Measurements from ENCODE around the gene GSTO2.
A peak's percentile ranks its signal among the peaks of the same experiment; 100 is the strongest.

The GSTO2 gene

GRCh38 chr10:104252368-104252767 lies 16.6 kb upstream of the GSTO2 start:
- no peak for DNase-seq (ENCODE audit: low spot score)
- CTCF ChIA-PET = no interaction called here
- TF ChIP-seq CTCF (conservative IDR thresholded peaks at IDR 0.05; ENCODE audit: low read depth) = no peak
- POLR2A ChIA-PET (ENCODE audit: low non-redundant PET) = no interaction called here
- H3K27ac ChIP-seq = no peak overlapping the region

- TF ChIP-seq CTCF (conservative IDR thresholded peaks at IDR 0.05; ENCODE audit: low read depth) = no peak
- DNase-seq (ENCODE audit: low spot score) = no peak
- CTCF ChIA-PET = interaction anchor here (0.5 kb wide), 1 partner anchor 252 kb away, joined by 3 read pairs; no protein-coding TSS in a partner anchor
- POLR2A ChIA-PET (ENCODE audit: low non-redundant PET) = no interaction called here
- H3K27ac ChIP-seq = no peak overlapping the region
Observed at GRCh38 chr10:104253106-104253505, 15.9 kb upstream of the GSTO2 start.

- no peak for TF ChIP-seq CTCF (conservative IDR thresholded peaks at IDR 0.05; ENCODE audit: low read depth)
- ChIA-PET POLR2A (ENCODE audit: low non-redundant PET) (interaction anchor here (0.5 to 0.6 kb wide), 2 partner anchors 158 to 408 kb away, joined by 3 to 7 read pairs; no protein-coding TSS in a partner anchor), CTCF (interaction anchor here (0.6 kb wide), 1 partner anchor 9 kb away, joined by 3 read pairs; no protein-coding TSS in a partner anchor)
Observed at GRCh38 chr10:104253606-104254410, 15.2 kb upstream of the GSTO2 start.

GRCh38 chr10:104254493-104255310 lies 14.3 kb upstream of the GSTO2 start, which contains the start of gene GSTO1:
Gene GSTO1, plus strand, starts transcription at chr10:104254892. Its CDS starts 37 bp downstream, at chr10:104254929.
- POLR2A ChIA-PET (ENCODE audit: low non-redundant PET) = interaction anchor here (0.5 to 0.7 kb wide), 4 partner anchors 30 to 1698 kb away, joined by 3 to 7 read pairs (median 4); no protein-coding TSS in a partner anchor
- H3K27ac ChIP-seq = peak within 1 kb of the TSS; percentile 94
- DNase-seq (ENCODE audit: low spot score) = peak; percentile 82
- no peak for TF ChIP-seq CTCF (conservative IDR thresholded peaks at IDR 0.05; ENCODE audit: low read depth)
- CTCF ChIA-PET = interaction anchor here (0.5 to 1.1 kb wide), 3 partner anchors 23 to 210 kb away, joined by 3 to 4 read pairs (median 3); partner anchors contain the start of gene CFAP43

More at GRCh38 chr10:104253606-104254410, 15.2 kb upstream of the GSTO2 start:
- no peak for DNase-seq (ENCODE audit: low spot score)
- peak overlapping the region; percentile 94 for H3K27ac ChIP-seq

GRCh38 chr10:104255311-104255981 lies 13.5 kb upstream of the GSTO2 start:
- ChIA-PET POLR2A (ENCODE audit: low non-redundant PET) (interaction anchor here (0.7 kb wide), 1 partner anchor 30 kb away, joined by 3 read pairs; no protein-coding TSS in a partner anchor), CTCF (interaction anchor here (1.1 kb wide), 1 partner anchor 210 kb away, joined by 4 read pairs; no protein-coding TSS in a partner anchor)
- peak overlapping the region; percentile 94 for H3K27ac ChIP-seq
- no peak for TF ChIP-seq CTCF (conservative IDR thresholded peaks at IDR 0.05; ENCODE audit: low read depth)
- peak; percentile 65 for DNase-seq (ENCODE audit: low spot score)
